Kidney glomerular epithelial cell (primary cell): ENCODE data around the gene WFDC1.

Experiments
- DNase-seq: peaks from one replicate; lab custom pipeline; 2025; lab: John Stamatoyannopoulos, UW

The WFDC1 gene, protein sequence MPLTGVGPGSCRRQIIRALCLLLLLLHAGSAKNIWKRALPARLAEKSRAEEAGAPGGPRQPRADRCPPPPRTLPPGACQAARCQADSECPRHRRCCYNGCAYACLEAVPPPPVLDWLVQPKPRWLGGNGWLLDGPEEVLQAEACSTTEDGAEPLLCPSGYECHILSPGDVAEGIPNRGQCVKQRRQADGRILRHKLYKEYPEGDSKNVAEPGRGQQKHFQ

DNA sequence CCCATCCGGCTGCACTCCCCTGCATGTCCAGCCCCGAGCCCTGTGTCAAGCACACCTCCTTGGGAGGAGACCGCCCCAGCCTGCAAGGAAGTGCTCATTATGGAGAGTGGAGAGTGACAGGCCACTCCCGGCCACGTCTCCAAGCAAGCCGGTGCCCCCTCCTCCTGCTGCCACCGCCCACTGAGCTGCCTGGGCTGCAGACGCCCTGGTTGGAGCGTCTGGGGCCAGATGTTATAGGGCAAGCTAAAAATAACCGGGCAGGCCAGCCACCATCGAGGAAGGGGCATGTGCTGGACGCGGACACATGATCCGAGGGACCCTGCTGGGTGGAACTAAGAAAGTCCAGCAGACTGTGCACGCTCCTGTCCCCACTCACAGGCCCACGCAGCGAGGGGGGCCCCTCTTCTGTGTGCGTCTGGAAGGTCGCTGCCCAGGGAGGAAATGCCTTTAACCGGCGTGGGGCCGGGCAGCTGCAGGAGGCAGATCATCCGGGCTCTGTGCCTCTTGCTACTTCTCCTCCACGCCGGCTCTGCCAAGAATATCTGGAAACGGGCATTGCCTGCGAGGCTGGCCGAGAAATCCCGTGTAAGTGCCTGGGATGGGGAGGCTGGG, at the start of gene WFDC1:
TSS of gene WFDC1 (plus strand) at position 348 of the 612 bp plus-strand sequence. CDS start at position 442, 94 bp downstream.
- no peak for DNase-seq

DNA sequence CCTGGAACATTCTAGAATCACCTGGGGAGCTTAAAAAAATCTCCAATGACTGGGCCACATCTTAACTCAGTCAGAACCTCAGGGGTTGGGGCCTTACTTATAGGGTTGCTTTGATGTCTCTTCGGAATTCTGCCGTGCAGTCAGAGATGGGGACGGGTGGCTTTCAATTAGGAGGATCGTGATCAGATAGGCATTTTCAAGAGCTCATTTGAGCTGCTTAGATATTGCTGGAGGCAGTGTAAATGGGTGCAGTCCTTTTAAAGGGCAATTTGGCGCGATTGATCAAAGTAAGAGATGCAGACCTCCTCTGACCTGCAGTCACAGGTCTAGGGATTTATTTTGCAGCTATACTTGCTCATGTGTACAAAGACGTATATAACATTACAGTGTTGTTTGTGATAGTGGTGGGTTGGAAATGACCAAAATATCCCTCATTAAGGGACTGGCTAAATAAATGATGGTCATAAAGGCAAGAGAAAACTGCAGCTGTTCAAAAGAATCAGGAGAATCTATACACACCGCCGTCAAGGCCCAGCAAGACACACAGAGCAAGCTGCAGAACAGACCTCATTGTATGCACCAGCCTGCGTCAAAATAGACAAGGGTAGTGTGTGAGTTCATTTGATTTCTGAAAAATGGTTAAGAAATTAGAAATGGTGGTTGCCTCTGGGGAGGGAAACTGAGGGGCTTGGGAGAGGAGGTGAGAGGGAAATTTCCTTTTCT, 48.6 kb upstream of the WFDC1 start:
- DNase-seq: no peak

DNA sequence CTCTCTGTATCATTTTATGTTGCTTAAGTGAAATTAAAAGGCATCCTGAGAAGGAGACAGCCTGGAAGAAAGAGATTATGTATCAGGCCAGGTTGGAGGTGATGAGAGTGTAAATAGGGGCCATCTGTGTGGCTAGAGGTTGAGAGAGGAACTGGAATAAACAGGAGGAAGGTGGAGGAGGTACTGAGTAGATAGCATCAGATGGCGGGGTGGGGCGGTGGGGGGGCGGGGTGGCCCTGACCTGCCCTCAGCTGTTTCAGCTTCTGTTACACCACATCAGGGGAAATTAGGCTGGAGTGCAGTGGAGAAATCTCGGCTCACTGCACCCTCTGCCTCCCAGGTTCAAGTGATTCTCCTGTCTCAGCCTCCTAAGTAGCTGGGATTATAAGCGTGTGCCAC, 48.0 kb upstream of the WFDC1 start:
- no peak for DNase-seq

DNA sequence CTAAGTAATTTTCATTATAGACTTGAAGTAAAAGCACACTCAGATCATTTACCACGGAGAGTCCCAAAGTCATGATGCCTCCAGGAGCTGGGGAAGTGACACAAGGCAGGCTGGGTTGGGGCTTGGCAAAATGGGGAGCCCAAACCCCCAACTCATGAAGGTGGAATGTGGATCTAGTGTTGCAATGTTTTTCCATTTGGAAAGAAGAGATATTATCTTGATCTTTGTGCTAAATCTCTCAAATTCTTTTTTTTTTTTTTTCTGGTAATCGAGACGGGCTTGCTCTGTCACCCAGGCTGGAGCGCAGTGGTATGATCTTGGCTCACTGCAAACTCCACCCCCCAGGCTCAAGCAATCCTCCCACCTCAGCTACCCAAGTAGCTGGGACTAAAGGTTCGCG, 47.3 kb upstream of the WFDC1 start:
- no peak for DNase-seq

DNA sequence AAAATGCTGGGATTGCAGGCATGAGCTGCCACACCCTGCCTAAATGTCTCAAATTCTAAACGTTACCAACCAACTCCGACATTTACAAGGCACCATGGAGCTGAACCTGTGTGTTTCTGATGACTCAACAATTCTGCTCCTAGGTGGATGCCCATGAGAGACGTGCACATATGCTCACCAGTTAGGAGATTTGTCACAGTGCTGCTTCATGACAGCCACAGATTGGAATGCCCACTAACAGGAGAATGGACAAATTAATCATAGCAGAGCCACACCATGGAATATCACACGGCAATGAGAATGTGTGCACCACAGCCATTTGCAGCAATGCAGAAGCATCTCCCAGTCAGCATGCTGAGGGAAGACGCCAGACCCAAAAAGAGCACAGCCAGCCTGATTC, 46.8 kb upstream of the WFDC1 start:
- peak; percentile 3 for DNase-seq

DNA sequence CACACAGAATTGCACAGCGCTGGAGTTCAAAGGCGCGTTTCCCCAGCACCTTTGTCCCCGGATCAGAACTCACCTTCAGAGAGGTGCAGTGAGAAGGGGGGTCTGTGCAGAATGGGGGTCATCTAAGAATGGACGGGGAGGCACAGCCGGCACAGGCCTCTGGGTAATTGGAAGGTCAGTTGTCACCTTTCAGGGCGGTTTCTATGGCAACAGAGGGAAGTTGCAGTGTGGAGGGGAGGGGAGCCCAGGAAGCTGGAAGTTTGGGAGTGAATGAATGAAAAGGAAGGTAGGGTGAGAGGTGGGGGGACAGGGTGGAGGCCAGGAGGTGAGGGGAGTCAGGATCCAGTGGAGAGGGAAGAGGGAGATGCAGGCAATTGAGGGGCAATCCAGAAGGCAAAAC, 42.5 kb upstream of the WFDC1 start:
- DNase-seq: no peak

DNA sequence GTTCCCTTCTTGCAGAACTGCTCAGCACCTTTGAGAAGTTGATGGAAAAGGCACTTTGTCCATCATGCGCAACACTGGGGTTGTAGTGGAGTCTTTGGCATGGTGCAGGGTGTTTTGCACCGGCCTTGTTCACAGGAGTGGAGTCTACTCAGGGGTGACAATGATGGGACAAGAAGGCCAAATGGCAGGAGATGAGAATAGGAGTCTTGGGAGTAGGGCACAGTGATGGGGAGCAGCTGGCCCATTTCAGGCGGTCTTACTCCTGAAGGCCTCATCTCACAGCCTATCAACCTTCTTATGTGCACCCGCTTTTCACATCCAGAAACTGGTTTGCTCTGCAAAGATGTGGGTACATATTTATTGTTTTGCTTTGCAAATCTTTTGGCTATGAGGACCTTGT, 41.5 kb upstream of the WFDC1 start:
- no peak for DNase-seq

DNA sequence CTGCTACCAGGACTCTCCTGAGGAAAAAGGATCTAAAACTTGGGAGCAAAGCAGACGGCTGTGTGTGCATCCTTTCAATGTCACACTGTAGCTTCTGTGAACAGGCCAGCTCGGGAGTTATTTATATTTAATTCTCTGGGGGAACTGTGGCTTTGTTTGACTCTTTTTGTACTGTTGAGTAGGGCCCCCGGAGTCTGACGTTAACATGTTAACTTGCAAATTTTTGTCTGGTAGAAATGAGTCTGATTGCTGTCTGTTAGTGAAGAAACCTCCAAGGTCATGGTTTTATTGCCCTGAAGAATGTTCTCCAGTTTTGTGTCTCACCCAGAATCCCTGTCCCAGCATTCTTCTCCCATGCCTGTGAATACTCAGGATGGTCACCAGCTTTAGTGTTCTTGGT, 40.6 kb upstream of the WFDC1 start:
- DNase-seq: no peak

DNA sequence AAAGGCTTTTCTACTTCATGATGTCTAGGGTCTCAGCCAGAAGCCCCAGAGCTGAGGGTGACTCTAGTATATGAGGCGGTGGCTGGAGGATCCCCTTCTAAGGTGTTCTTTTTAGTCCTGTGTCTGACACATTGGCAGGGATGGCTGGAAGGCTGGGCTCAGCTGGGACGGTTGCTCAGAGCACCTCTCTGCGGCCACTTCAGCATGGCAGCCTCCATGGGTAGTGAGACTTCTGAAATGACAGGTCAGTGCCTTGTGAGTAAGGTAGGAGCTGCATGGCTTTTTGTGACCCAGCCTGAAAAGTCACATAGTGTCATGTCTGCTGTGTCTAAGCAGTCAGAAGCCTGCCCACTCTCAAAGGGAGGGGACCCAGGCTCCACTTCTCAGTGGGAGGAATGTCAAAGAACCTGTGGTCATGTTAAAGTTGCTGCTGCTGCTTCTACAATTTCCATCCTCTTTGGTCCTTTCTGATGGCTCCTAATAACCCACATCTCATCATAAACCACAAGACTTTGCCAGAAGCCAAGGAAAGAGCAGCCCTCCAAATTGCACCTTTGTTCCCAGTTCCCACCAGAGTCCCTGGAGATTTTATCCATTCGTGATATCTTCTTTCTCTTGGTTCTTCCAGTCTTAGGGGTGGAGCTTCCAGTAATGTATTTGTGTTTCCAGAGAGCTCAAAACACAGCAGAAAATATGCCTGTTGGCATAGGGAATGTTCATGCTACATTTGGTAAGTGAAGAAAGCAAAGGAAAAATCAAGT, 39.4 kb upstream of the WFDC1 start:
- no peak for DNase-seq

DNA sequence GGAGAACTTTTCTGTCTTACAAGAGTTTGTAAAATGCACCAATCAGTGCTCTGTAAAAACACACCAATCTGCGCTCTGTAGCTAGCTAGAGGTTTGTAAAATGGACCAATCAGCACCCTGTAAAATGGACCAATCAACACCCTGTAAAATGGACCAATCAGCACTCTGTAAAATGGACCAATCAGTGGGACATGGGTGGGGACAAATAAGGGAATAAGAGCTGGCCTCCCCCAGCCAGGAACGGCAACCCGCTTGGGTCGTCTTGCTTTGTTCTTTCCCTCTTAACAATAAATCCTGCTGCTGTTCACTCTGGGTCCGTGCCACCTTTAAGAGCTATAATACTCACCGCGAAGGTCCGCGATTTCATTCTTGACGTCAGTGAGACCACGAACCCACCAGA, 36.4 kb upstream of the WFDC1 start:
- no peak for DNase-seq

DNA sequence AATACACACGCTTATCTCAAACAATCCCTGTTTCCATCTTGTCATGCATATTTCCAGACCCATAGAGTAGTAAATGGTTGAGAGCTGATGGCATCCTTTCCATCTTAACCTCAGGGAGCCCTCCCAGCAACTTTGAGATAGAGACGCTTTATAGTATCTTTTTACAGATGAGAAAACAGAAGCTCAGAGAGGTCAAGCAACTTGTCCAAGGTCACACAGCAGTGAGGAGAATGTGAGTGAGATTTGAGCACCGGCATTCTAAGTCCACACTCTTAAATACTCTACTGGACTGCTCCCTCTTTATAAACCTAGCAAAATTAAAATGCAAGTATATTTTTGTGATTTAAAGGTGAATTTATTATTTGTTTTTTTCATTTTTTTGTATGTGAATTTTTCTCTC, 35.0 kb upstream of the WFDC1 start:
- DNase-seq: no peak

DNA sequence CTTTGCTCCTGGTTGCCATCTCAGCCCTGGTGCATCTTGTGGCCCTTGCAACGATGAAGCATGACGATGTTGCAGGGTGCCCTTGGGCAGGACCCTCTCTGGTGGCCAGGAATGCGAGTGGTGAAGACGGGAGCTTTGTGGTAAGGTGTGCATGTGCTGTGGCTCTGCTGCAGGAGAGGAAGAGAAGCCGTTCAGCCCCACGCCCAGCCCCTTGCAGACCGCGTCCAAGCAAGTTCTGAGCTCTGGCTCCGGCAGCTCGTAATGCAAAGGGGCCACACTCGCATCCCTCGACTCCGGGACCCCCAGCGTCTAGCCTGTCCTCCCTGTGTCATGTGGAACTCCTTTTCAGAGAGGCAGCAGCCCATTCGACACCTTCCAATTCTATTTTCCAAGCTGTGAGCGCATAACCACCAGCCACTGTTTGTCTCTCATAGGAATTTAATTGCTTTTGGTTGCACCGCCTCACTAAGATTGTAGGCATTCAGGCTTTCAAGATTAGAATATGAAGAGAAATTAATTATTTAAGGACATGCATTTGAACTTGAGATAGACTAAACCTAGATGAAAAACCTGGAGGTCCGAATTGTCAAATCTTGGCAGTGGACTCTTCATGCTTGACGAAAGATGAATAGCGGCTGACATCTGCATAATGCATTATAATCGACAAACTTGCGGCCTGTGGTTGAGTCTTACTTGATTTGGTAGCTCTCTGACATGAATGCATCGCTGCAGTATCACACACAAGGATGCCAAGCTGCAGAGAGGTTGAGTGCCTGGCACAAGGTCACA, 33.7 kb upstream of the WFDC1 start:
- no peak for DNase-seq

DNA sequence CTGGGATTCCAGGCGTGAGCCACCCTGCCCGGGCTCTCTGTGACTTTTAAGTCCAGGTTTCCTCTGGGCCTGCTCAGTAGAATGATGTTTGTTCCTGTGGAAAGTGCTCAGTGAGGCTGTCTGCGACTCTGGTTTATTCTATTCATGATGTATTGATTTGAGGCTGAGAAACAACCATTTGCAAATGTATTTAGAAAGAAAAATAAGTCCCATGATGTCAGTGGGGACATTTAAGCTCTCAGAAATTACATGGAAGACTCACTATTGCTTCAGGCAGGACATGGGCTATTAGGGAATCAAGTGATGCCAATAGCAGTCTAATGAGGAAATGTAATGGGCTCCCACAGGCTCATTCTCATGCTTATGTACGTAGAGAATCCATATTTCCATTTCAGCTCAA, 32.6 kb upstream of the WFDC1 start:
- DNase-seq: no peak

DNA sequence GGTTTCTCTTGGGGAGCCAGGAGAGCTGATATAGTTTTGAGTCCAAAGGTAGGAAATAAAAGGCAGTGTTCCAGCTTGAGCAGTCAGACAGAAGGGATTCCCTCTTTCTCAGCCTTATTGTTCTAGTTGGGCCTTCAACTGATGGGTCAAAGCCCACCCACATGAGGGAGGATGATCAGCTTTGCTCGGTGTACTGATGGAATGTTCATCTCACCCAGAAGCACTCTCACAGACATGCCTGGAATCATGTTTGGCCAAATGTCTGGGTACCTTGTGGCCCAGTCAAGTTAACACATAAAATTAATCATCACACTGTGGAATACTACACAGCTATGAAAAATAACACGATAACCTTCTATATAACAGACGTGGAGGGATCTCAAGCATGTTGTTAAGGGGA, 31.7 kb upstream of the WFDC1 start:
- no peak for DNase-seq

DNA sequence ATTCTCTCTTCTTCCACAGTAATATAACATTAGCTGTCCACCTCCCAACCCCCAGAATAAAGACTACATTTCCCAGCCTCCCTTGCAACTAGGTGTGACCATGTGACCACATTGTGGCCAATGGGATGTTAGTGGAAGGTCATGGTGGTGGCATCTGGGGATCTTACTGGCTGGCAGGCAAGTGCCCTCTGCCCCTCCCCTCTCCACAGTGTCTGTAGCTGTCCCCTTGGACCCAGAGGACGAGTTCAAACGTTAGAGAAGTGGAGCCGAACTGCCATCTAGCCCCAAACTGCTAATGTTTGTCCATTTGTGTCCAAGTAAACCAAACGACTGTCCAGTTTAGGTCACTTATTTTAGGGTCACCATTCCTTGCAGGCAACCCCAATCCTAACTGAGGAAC, 28.2 kb upstream of the WFDC1 start:
- peak; percentile 11 for DNase-seq

DNA sequence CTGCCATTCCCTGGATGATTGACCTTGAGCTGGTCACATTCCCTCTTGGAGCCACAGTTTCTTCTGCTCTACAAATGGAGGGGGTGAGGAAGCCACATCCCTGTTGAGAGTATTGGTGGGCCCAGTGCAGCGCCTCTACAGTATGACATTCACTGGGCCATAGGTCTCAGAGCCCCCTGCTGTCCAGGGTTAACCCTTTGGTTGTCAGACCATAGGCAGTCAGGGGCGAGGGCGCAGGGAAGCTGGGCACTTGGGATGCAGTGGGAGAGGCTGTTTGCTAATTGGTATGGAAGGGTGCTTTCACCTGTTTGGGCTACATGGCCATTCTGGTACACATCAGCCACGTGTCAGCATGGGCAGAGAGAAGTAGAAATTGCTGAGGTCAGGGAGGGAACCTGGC, 27.3 kb upstream of the WFDC1 start:
- DNase-seq: no peak

DNA sequence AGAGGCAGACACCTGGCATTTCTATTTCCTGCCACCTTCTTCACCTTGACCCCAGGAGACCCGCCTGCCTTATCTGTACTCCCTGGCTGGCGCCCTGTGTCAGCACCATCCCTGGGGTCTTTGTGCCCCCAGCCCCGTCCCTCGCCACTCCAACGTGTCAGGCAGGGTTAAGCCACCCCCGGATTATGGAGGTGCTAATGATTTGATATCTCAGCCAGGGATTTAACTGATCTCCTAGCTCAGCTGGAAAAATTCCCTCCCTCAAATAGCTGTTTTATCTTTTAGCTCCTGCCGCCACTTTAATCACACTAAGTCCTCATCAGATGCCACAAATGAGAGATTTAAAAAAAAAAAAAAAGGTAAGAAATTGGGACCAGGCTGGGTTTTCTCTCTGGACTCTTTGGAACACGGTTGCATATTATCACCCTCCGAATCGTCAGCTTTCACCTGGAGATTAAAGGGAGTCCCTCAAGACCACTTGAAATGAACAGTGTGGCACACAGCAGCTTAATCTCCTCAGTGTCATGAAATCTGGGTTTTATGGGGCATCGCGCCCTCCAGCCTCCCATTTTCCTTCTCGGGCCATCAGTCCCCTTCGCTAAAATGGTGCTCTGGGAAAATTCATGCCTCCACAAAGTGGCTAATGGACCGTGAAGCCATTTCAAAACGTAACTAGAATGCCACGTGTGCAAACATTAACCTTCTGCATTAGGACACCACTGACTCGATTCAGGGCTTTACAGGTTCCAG, 26.2 kb upstream of the WFDC1 start:
- DNase-seq: no peak

DNA sequence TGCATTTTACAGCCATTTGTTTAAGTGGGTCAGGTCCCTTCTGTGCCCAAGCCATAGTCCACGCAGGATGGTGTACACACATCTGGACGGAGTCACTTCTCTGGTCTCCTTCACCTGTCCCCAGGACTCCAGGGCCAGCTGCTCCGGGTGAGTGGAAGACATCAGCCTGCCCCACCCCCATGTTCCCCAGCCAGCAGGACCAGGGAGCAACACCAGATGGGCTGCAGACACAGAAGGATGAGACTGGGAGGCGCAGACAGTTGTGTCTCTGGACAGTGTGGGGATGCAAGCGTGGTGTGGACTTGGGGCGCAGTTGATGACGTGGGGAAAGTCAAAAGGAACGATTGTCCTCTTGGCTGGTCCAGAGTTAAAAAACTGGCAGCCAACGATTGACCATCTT, 24.6 kb upstream of the WFDC1 start:
- no peak for DNase-seq

DNA sequence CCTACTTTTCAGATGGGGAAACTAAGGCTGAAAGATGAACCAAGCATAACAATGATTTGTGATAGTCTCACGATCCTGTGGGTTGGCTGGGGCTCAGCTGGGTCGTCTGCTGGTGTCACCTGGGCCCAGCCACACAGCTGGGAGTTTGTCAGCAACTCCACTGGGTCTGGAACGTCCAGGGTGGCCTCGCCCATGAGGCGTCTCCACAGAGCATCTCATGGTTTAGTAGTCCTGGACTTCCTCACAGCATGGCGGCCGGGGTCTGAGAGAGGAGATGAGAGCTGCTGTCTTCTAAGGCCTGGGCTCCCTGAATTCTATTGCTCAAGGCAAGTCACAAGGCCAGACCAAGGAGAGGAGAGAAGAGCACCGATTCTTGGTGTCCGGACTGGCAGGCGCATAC, 24.1 kb upstream of the WFDC1 start:
- no peak for DNase-seq

DNA sequence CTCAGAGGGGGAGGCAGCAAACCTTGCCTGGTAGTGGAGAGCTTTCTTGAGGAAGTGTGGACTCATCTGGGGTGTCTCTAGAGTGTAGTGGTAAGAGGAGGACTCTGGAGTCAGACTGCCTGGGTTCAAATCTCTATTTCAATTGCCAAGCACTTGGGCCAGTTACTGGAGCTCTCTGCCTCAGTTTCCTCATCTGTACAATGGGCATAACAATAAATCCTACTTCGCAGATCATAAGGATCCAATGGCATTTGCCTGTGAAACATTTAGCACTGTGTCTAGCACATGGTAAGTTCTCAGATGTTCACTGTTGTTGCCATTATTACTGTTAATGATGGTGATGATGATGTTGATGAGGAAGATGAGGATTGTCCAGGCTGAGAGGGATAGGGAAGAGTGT, 23.6 kb upstream of the WFDC1 start:
- DNase-seq: no peak

DNA sequence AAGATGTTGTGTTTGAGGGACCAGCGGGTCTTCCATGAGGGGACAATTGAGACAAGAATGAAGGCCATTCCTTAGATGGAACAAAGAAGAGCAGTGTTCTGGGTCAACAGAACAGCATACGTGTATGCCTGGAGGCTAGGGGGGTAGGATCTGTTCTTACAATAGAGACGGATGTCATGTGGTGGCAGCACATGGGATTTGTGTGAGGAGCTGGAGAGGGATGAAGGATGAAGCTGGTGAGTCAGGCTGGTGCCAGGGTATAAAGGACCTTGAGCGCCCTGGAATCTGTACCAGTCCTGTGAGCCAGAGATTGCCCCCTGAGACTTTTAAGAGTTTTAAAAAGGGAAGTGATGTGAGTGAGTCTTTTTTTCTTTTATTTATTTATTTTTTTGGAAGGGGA, 22.8 kb upstream of the WFDC1 start:
- no peak for DNase-seq
